IMR-90 (cell line): ENCODE measurements around the gene FARS2. TPM values are rescaled to one million over a fixed set of nuclear protein-coding genes. Genes with fewer than 3 reads are reported as not detected.

Experiments used
- ATAC-seq: fragments of 200-7000 bp; cut with Tn5 transposase; 2 replicates; pipeline ENCODE4 v1.9.1; 2020; ENCODE audit warnings: low read depth, mild to moderate bottlenecking, moderate library complexity
- BruUV-seq: library from RNA; stranded (reverse); fragments of 400-500 nt; replicated peaks from 2 replicates; lab custom pipeline; 2021; lab: Mats Ljungman, UMichigan
- CTCF ChIA-PET: fragments of 300-600 bp; formaldehyde crosslinking; extraction: SDS; loops from one replicate; lab custom pipeline; 2021; ENCODE audit warnings: antibody characterized with exemption; lab: Yijun Ruan, JAX
- POLR2A ChIA-PET: fragments of 300-600 bp; sonication (Branson Sonifier 250); formaldehyde crosslinking; loops from one replicate; lab custom pipeline; 2022; ENCODE audit warnings: antibody characterized with exemption; ENCODE audit not compliant: unreplicated experiment; lab: Charles Lee
- DNase-seq: peaks from one replicate; pipeline ENCODE4 v3.0.0; 2013
- H2AFZ ChIP-seq: replicated peaks from 2 replicates; pipeline ENCODE3; 2013; ENCODE audit warnings: low read length, mild to moderate bottlenecking; ENCODE audit not compliant: poor library complexity
- H2AK5ac ChIP-seq: 2 replicates; pipeline ENCODE4 v1.6.1; 2013; ENCODE audit warnings: low read depth, low read length, inconsistent platforms
- H2AK9ac ChIP-seq: replicated peaks from 2 replicates; pipeline ENCODE3; 2013; ENCODE audit warnings: mild to moderate bottlenecking, low read depth, low read length, moderate library complexity; ENCODE audit not compliant: poor library complexity
- H2BK120ac ChIP-seq: 2 replicates; pipeline ENCODE4 v1.6.1; 2013; ENCODE audit warnings: low read depth, low read length, inconsistent platforms
- H2BK15ac ChIP-seq: 3 replicates; pipeline ENCODE4 v1.6.1; 2013; ENCODE audit warnings: low read depth, low read length, inconsistent platforms
- H2BK20ac ChIP-seq: 2 replicates; pipeline ENCODE4 v1.6.1; 2013; ENCODE audit warnings: low read depth, mild to moderate bottlenecking, inconsistent platforms, low read length, moderate library complexity
- H2BK5ac ChIP-seq: 2 replicates; pipeline ENCODE4 v1.6.1; 2013; ENCODE audit warnings: mild to moderate bottlenecking, low read depth, low read length, inconsistent platforms; ENCODE audit not compliant: poor library complexity, severe bottlenecking
- H3K14ac ChIP-seq: replicated peaks from 2 replicates; pipeline ENCODE4 v1.6.1; 2013; ENCODE audit warnings: low read depth, low read length, inconsistent platforms
- H3K18ac ChIP-seq: 2 replicates; pipeline ENCODE4 v1.6.1; 2013; ENCODE audit warnings: low read depth, low read length, control low read depth
- H3K23ac ChIP-seq: 2 replicates; pipeline ENCODE4 v1.6.1; 2013; ENCODE audit warnings: low read depth, low read length, inconsistent platforms
- H3K27ac ChIP-seq: 2 replicates; pipeline ENCODE4 v1.5.1; 2013; ENCODE audit warnings: mild to moderate bottlenecking, control low read depth, low read length; ENCODE audit not compliant: insufficient read depth
- H3K27me3 ChIP-seq: 2 replicates; pipeline ENCODE4 v1.6.1; 2013; ENCODE audit warnings: low read length; ENCODE audit not compliant: control insufficient read depth, insufficient read depth
- H3K36me3 ChIP-seq: 2 replicates; pipeline ENCODE4 v1.6.1; 2013; ENCODE audit warnings: low read length, mixed read lengths; ENCODE audit not compliant: control insufficient read depth, insufficient read depth
- H3K4ac ChIP-seq: 2 replicates; pipeline ENCODE4 v1.6.1; 2013; ENCODE audit warnings: low read depth, low read length, inconsistent platforms
- H3K4me1 ChIP-seq: 2 replicates; pipeline ENCODE4 v1.6.1; 2013; ENCODE audit warnings: low read length, mixed read lengths; ENCODE audit not compliant: control insufficient read depth, insufficient read depth
- H3K4me2 ChIP-seq: 2 replicates; pipeline ENCODE4 v1.6.1; 2013; ENCODE audit warnings: low read depth, mild to moderate bottlenecking, control low read depth, low read length, moderate library complexity
- H3K4me3 ChIP-seq: 2 replicates; pipeline ENCODE4 v1.5.1; 2013; ENCODE audit warnings: low read depth, mild to moderate bottlenecking, control low read depth, low read length, moderate library complexity; ENCODE audit not compliant: insufficient read depth
- H3K56ac ChIP-seq: 2 replicates; pipeline ENCODE4 v1.6.1; 2013; ENCODE audit warnings: low read length, inconsistent platforms; ENCODE audit not compliant: insufficient read depth; ENCODE audit errors: extremely low read depth
- H3K79me1 ChIP-seq, 2 experiments: 2 replicates each; pipeline ENCODE4 v1.6.1; 2013; ENCODE audit warnings: low read length in 2 of 2, inconsistent platforms in 1 of 2, low read depth in 1 of 2
- H3K9ac ChIP-seq: 2 replicates; pipeline ENCODE4 v1.6.1; 2013; ENCODE audit warnings: low read depth, low read length, control low read depth
- H3K9me1 ChIP-seq: 2 replicates; pipeline ENCODE4 v1.6.1; 2013; ENCODE audit warnings: low read length, inconsistent platforms; ENCODE audit not compliant: insufficient read depth
- H3K9me3 ChIP-seq: 2 replicates; pipeline ENCODE4 v1.6.1; 2013; ENCODE audit warnings: low read length; ENCODE audit not compliant: control insufficient read depth, insufficient read depth
- H4K20me1 ChIP-seq: 2 replicates; pipeline ENCODE4 v1.6.1; 2013; ENCODE audit warnings: low read length, inconsistent platforms; ENCODE audit not compliant: insufficient read depth
- H4K5ac ChIP-seq: 2 replicates; pipeline ENCODE4 v1.6.1; 2013; ENCODE audit warnings: mild to moderate bottlenecking, low read depth, low read length, control low read depth
- H4K8ac ChIP-seq, 2 experiments: 2 replicates each; pipeline ENCODE4 v1.6.1; 2013; ENCODE audit warnings: low read depth in 2 of 2, low read length in 2 of 2, control low read depth in 1 of 2, inconsistent platforms in 1 of 2
- H4K91ac ChIP-seq: 2 replicates; pipeline ENCODE4 v1.6.1; 2013; ENCODE audit warnings: low read depth, low read length, inconsistent platforms; ENCODE audit not compliant: insufficient read depth
- BHLHE40 ChIP-seq: fragments of 150-350 bp; IDR thresholded peaks from 2 replicates; pipeline ENCODE4 v1.6.1; 2016; ENCODE audit warnings: mild to moderate bottlenecking, low read depth, low read length
- CEBPB ChIP-seq: IDR thresholded peaks from 2 replicates; pipeline ENCODE4 v1.6.1; 2012; ENCODE audit warnings: low read depth, low read length, improper control_type of control experiment
- CHD1 ChIP-seq: IDR thresholded peaks from 2 replicates; pipeline ENCODE4 v1.6.1; 2012; ENCODE audit warnings: low read depth, low read length, improper control_type of control experiment
- CTCF ChIP-seq: conservative IDR thresholded peaks from 2 replicates; pipeline ENCODE4 v1.5.1; 2012; ENCODE audit warnings: mild to moderate bottlenecking, low read depth, low read length, improper control_type of control experiment
- ELK1 ChIP-seq: fragments of 150-350 bp; IDR thresholded peaks from 2 replicates; pipeline ENCODE4 v1.6.1; 2016; ENCODE audit warnings: low read depth, mild to moderate bottlenecking, low read length, moderate library complexity, borderline replicate concordance
- FOS ChIP-seq: fragments of 150-350 bp; IDR thresholded peaks from 2 replicates; pipeline ENCODE4 v1.6.1; 2016; ENCODE audit warnings: low read depth, low read length
- MAFK ChIP-seq: IDR thresholded peaks from 2 replicates; pipeline ENCODE4 v1.6.1; 2012; ENCODE audit warnings: low read depth, low read length, improper control_type of control experiment
- MAZ ChIP-seq: IDR thresholded peaks from 2 replicates; pipeline ENCODE4 v1.6.1; 2012; ENCODE audit warnings: low read depth, mild to moderate bottlenecking, low read length, improper control_type of control experiment, moderate library complexity, borderline replicate concordance
- MXI1 ChIP-seq: IDR thresholded peaks from 2 replicates; pipeline ENCODE4 v1.6.1; 2012; ENCODE audit warnings: low read depth, mild to moderate bottlenecking, low read length, moderate library complexity, borderline replicate concordance
- NFE2L2 ChIP-seq: fragments of 150-350 bp; IDR thresholded peaks from 2 replicates; pipeline ENCODE4 v1.6.1; 2016; ENCODE audit warnings: low read depth, mild to moderate bottlenecking, low read length
- POLR2A ChIP-seq: IDR thresholded peaks from 2 replicates; pipeline ENCODE4 v1.6.1; 2012; ENCODE audit warnings: mild to moderate bottlenecking, low read depth, low read length
- RAD21 ChIP-seq: IDR thresholded peaks from 2 replicates; pipeline ENCODE4 v1.6.1; 2012; ENCODE audit warnings: low read length, improper control_type of control experiment
- RCOR1 ChIP-seq: IDR thresholded peaks from 2 replicates; pipeline ENCODE4 v1.6.1; 2012; ENCODE audit warnings: mild to moderate bottlenecking, low read length, improper control_type of control experiment; ENCODE audit not compliant: insufficient replicate concordance
- RFX5 ChIP-seq: IDR thresholded peaks from 2 replicates; pipeline ENCODE4 v1.8.0; 2012; ENCODE audit warnings: low read depth, mild to moderate bottlenecking, low read length, moderate library complexity
- SMC3 ChIP-seq: fragments of 150-350 bp; IDR thresholded peaks from 2 replicates; pipeline ENCODE4 v1.6.1; 2016; ENCODE audit warnings: low read depth, mild to moderate bottlenecking, antibody characterized with exemption, low read length, moderate library complexity
- USF2 ChIP-seq: fragments of 150-350 bp; IDR thresholded peaks from 2 replicates; pipeline ENCODE4 v1.6.1; 2017; ENCODE audit warnings: mild to moderate bottlenecking, antibody characterized with exemption, low read length, low read depth
- WGBS, 2 experiments: methylation state at CpG; one replicate each; pipeline versions ENCODE4 v1.1.5 to v1.1.7; 2013; ENCODE audit warnings: missing lambda C conversion rate in 2 of 2; ENCODE audit not compliant: insufficient read length in 1 of 2; ENCODE audit errors: extremely low coverage in 2 of 2; 5-methylcytosine and 5-hydroxymethylcytosine counted together
- dilution Hi-C: fragments of 300-500 bp; cut with HindIII; formaldehyde crosslinking; loops from one replicate; pipeline ENCODE4 v1.14.3; 2018; ENCODE audit warnings: low sequenced_read_pairs; ENCODE audit not compliant: unreplicated experiment
- in situ Hi-C: fragments of 300-500 bp; cut with MboI; formaldehyde crosslinking; loops from 3 replicates; pipeline ENCODE4 v1.14.3; 2019; ENCODE audit warnings: low sequenced_read_pairs, inconsistent platforms, mixed read lengths
- intact Hi-C: fragments of 100-400 bp; cut with micrococcal nuclease; formaldehyde crosslinking; loops from 2 replicates; pipeline ENCODE4 v1.10.0; 2022
- polyA plus RNA-seq, 3 experiments: library from polyadenylated mRNA; depleted of rRNA; stranded (reverse); fragments of >200 nt; gene quantifications; 2 replicates each; pipeline ENCODE4 v1.2.3, GENCODE V29; 2012; ENCODE audit warnings: low replicate concordance in 1 of 3
- total RNA-seq: library from RNA; depleted of rRNA; stranded (reverse); fragments of >200 nt; gene quantifications from 2 replicates; pipeline ENCODE4 v1.2.3, GENCODE V29; 2012

Gene FARS2
- total and polyA plus RNA-seq, 2 of the 4 experiments (the other 2 are of a cell fraction): 12.1 to 28.9 TPM

GRCh38 chr6:5728351-5729079 is 467.2 kb downstream of the FARS2 start:
- H3K4me3 ChIP-seq: no peak overlapping the region
- no peak overlapping the region for H2AK5ac ChIP-seq
- H2BK20ac ChIP-seq: no peak overlapping the region
- dilution Hi-C loops: no loop called here
- CTCF ChIA-PET: interaction anchor here (1.0 kb wide), 1 partner anchor 170 kb away, joined by 3 read pairs; no protein-coding TSS in a partner anchor
- no peak overlapping the region for H4K91ac ChIP-seq
- H3K4me1 ChIP-seq: peaks cover 3% of the 10 kb centered on the region; the same call in 1 of the 2 replicates
- no peak for TF ChIP-seq MAFK
- TF ChIP-seq NFE2L2: no peak
- TF ChIP-seq RCOR1: no peak
- TF ChIP-seq ELK1: no peak
- no peak for TF ChIP-seq FOS
- no peak for TF ChIP-seq USF2
- no peak for TF ChIP-seq MXI1
- TF ChIP-seq CHD1: no peak
- TF ChIP-seq BHLHE40: no peak
- no peak for TF ChIP-seq RFX5
- TF ChIP-seq CEBPB: no peak
- TF ChIP-seq SMC3: no peak
- TF ChIP-seq POLR2A: no peak
- no peak for TF ChIP-seq MAZ
- TF ChIP-seq CTCF: no peak
- no peak for TF ChIP-seq RAD21
- in situ Hi-C loops: no loop called here
- intact Hi-C loops: no loop called here
- H2BK15ac ChIP-seq: no peak overlapping the region
- POLR2A ChIA-PET: no interaction called here
- H3K56ac ChIP-seq: no peak overlapping the region
- no peaks in the 10 kb centered on the region for H3K9me1 ChIP-seq
- H2BK120ac ChIP-seq: no peak overlapping the region
- no peaks in the 10 kb centered on the region for H4K20me1 ChIP-seq
- H3K36me3 ChIP-seq: no peaks in the 10 kb centered on the region
- no peak overlapping the region for H2AFZ ChIP-seq
- H3K23ac ChIP-seq: no peak overlapping the region
- no peak for ATAC-seq
- H3K79me1 ChIP-seq: no peaks in the 10 kb centered on the region
- BruUV-seq: no TSS peak
- H3K4ac ChIP-seq: no peak overlapping the region
- H3K27ac ChIP-seq: no peak overlapping the region
- no peaks in the 10 kb centered on the region for H3K27me3 ChIP-seq
- H3K9ac ChIP-seq: no peak overlapping the region
- no peak overlapping the region for H3K4me2 ChIP-seq
- no peak overlapping the region for H2AK9ac ChIP-seq
- H4K5ac ChIP-seq: no peak overlapping the region
- H3K18ac ChIP-seq: no peak overlapping the region
- no peak for DNase-seq
- WGBS, 2 experiments: 100% methylated on average over 4 of the region's 16 CpGs; no CpG with 5 or more reads in 1 of the 2 experiments
- H3K9me3 ChIP-seq: no peaks in the 10 kb centered on the region
- H2BK5ac ChIP-seq: no peak overlapping the region
- H3K14ac ChIP-seq: no peak overlapping the region
- no peak overlapping the region for H4K8ac ChIP-seq
